ENCODE data around the gene ZNF708.
"Not testable (repeated sequence)": the region's sequence is repeated elsewhere in the genome, so short reads cannot be mapped to it uniquely, and the experiment has no call there.

Gene ZNF708

GRCh38 chr19:21328885-21329605 is at the start of gene ZNF708:
Gene ZNF708 (minus strand): TSS chr19:21329410. CDS start chr19:21329212, 198 bp downstream.
- peak; percentile 48 to 53 for DNase-seq

GRCh38 chr19:21362291-21362690 is 33.1 kb upstream of the ZNF708 start:
- DNase-seq: no peak

GRCh38 chr19:21358768-21359451 is 29.7 kb upstream of the ZNF708 start, which contains the start of gene ZNF738:
Gene ZNF738 (plus strand): TSS chr19:21359000. CDS start chr19:21359141, 141 bp downstream.
- DNase-seq: peak; percentile 74 to 76

GRCh38 chr19:21352830-21353229 is 23.6 kb upstream of the ZNF708 start:
- no peak for DNase-seq

- not testable (repeated sequence) for DNase-seq
Observed at GRCh38 chr19:21344841-21345240, 15.6 kb upstream of the ZNF708 start.

- DNase-seq: no peak
Observed at GRCh38 chr19:21335721-21336120, 6.5 kb upstream of the ZNF708 start.

GRCh38 chr19:21328406-21328805 is 804 bp downstream of the ZNF708 start:
- no peak for DNase-seq

GRCh38 chr19:21326169-21326568 is 3.0 kb downstream of the ZNF708 start:
- no peak for DNase-seq

- no peak for DNase-seq
Observed at GRCh38 chr19:21323000-21323399, 6.2 kb downstream of the ZNF708 start.

- DNase-seq: no peak
Observed at GRCh38 chr19:21322528-21322927, 6.7 kb downstream of the ZNF708 start.

GRCh38 chr19:21321996-21322395 is 7.2 kb downstream of the ZNF708 start:
- no peak for DNase-seq

GRCh38 chr19:21321134-21321533 is 8.1 kb downstream of the ZNF708 start:
- DNase-seq: no peak

- no peak for DNase-seq
Observed at GRCh38 chr19:21317821-21318220, 11.4 kb downstream of the ZNF708 start.

GRCh38 chr19:21314676-21315075 is 14.5 kb downstream of the ZNF708 start:
- no peak for DNase-seq

GRCh38 chr19:21312807-21313206 is 16.4 kb downstream of the ZNF708 start:
- not testable (repeated sequence) for DNase-seq

- no peak for DNase-seq
Observed at GRCh38 chr19:21308773-21309172, 20.4 kb downstream of the ZNF708 start.

- DNase-seq: not testable (repeated sequence)
Observed at GRCh38 chr19:21306881-21307479, 22.2 kb downstream of the ZNF708 start.

- DNase-seq: not testable (repeated sequence)
Observed at GRCh38 chr19:21293768-21294167, 35.4 kb downstream of the ZNF708 start.

GRCh38 chr19:21269813-21270212 is 59.4 kb downstream of the ZNF708 start:
- no peak for DNase-seq

GRCh38 chr19:21264891-21265290 is 64.3 kb downstream of the ZNF708 start:
- DNase-seq: no peak

- no peak for DNase-seq
Observed at GRCh38 chr19:21264416-21264815, 64.8 kb downstream of the ZNF708 start.

GRCh38 chr19:21260848-21261381 is 68.3 kb downstream of the ZNF708 start:
- not testable (repeated sequence) for DNase-seq

- no peak for DNase-seq
Observed at GRCh38 chr19:21260164-21260847, 68.9 kb downstream of the ZNF708 start.

Measured in activated CD4-positive, alpha-beta T cell treated with anti-CD3 and anti-CD28 coated beads, Interleukin-2, amount 50 U/mL, for 4 hours (primary cell).